ENCODE measurements around the gene CAPN14.

- no peak for TF ChIP-seq CTCF (IDR thresholded peaks at IDR 0.05)
- TF ChIP-seq POLR2A (IDR thresholded peaks at IDR 0.05): no peak
- TF ChIP-seq POLR2AphosphoS5 (IDR thresholded peaks at IDR 0.05): peak in 1 of 4 donors; percentile 24
These were observed 2.0 kb upstream of the CAPN14 start for GRCh38 chr2:31219131-31219969.

All from sigmoid colon (tissue), 4 donors.